Measurements from ENCODE around the gene GBE1. TPM values are rescaled to one million over a fixed set of nuclear protein-coding genes. Genes with fewer than 3 reads are reported as not detected.

GBE1 gene
- total RNA-seq, 1 donor from 2014 or later: 14.7 TPM

DNA sequence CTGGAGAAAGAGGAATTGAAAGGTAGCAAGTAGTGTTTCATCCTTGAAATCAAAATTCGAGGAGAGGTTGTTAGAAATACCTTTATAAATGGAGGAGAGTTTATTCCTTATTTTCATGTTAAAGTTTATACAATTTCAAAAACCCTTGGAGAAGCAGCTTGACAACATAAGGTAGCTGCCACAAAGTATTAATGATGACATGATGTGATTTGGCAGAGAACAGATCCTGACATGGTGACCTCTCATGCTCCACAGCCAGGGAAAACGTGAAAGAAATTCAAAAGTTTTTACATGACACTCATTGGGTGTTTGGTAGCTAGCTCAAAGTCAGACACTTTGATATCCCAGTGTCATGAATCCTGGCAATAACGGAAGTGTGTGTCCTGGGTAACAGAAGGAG, 320.8 kb downstream of the GBE1 start:
- H3K4me3 Mint-ChIP-seq: no peak overlapping the region
- H3K9me3 Mint-ChIP-seq: peaks cover under 1% of the 10 kb centered on the region
- DNase-seq (ENCODE audit: extremely low spot score, unreplicated experiment): no peak
- no peak overlapping the region for H3K27ac Mint-ChIP-seq
- no peaks in the 10 kb centered on the region for H3K4me1 Mint-ChIP-seq (ENCODE audit: unreplicated experiment)
- no peak for TF ChIP-seq CTCF (conservative IDR thresholded peaks at IDR 0.05)
- no peaks in the 10 kb centered on the region for H3K36me3 Mint-ChIP-seq
- H3K27me3 Mint-ChIP-seq: no peaks in the 10 kb centered on the region
